Measurements from ENCODE around the gene SLC25A38.

- TF ChIP-seq, protein P1, sequence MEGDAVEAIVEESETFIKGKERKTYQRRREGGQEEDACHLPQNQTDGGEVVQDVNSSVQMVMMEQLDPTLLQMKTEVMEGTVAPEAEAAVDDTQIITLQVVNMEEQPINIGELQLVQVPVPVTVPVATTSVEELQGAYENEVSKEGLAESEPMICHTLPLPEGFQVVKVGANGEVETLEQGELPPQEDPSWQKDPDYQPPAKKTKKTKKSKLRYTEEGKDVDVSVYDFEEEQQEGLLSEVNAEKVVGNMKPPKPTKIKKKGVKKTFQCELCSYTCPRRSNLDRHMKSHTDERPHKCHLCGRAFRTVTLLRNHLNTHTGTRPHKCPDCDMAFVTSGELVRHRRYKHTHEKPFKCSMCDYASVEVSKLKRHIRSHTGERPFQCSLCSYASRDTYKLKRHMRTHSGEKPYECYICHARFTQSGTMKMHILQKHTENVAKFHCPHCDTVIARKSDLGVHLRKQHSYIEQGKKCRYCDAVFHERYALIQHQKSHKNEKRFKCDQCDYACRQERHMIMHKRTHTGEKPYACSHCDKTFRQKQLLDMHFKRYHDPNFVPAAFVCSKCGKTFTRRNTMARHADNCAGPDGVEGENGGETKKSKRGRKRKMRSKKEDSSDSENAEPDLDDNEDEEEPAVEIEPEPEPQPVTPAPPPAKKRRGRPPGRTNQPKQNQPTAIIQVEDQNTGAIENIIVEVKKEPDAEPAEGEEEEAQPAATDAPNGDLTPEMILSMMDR (IDR thresholded peaks at IDR 0.05), result no peak
- TF ChIP-seq POLR2AphosphoS5 (IDR thresholded peaks at IDR 0.05) (no peak), EP300 (IDR thresholded peaks at IDR 0.05) (no peak), POLR2A (IDR thresholded peaks at IDR 0.05) (no peak)
Observed at GRCh38 chr3:39414421-39414907, 31.3 kb downstream of the SLC25A38 start.

All from suprapubic skin (tissue), 4 donors.